Measurements from ENCODE around the gene GFER.

- TF ChIP-seq CTCF (IDR thresholded peaks at IDR 0.05): no peak
- TF ChIP-seq POLR2A (IDR thresholded peaks at IDR 0.05): no peak
Observed at GRCh38 chr16:1953734-1954133, 30.3 kb upstream of the GFER start.
